GM12878 (cell line): ENCODE results near the gene ZNF768. TPM values are rescaled to one million over a fixed set of nuclear protein-coding genes. Genes with fewer than 3 reads are reported as not detected.

Experiments used
- LARP7 ChIP-seq: fragments of 450-650 bp; IDR thresholded peaks from 2 replicates; pipeline ENCODE4 v1.6.1; 2017; ENCODE audit warnings: mild to moderate bottlenecking
- POLR2A ChIP-seq: IDR thresholded peaks from 2 replicates; pipeline ENCODE4 v1.6.1; 2011; ENCODE audit warnings: low read depth, mild to moderate bottlenecking, low read length
- microRNA-seq: library from miRNA; unstranded; fragments of <30 nt; microRNA quantifications from one replicate; pipeline ENCODE4, GENCODE V29; 2018
- polyA plus RNA-seq, 11 experiments: library from polyadenylated mRNA; depleted of rRNA in 4 of 11; unstranded in 6 of 11; stranded (reverse) in 5 of 11; fragments of >200 nt; fragmentation: Nextera tagmentation in 4 of 11; fragmentation: Illumina TruSeq in 1 of 11; extraction: Ambion mirVana in 4 of 11; extraction: Trizol in 1 of 11; gene quantifications; 1 replicate in 1 of 11; 2 replicates in 10 of 11; pipeline versions ENCODE4 v1.2.1 to v1.2.3, GENCODE V29; 2011 to 2016; ENCODE audit warnings: inconsistent platforms in 2 of 11, missing spikeins in 2 of 11, low read depth in 1 of 11
- small RNA-seq: library from RNA; depleted of rRNA; stranded (forward); fragments of <200 nt; gene quantifications from one replicate; pipeline ENCODE3, GENCODE V24; 2014
- total RNA-seq, 4 experiments: library from RNA; depleted of rRNA in 3 of 4; stranded (reverse); fragments of >200 nt in 3 of 4; fragmentation: Illumina TruSeq in 1 of 4; extraction: Trizol in 1 of 4; gene quantifications; 2 replicates each; pipeline versions ENCODE4 v1.2.1 to v1.2.3, GENCODE V29; 2013 to 2021

The ZNF768 gene
- total and polyA plus RNA-seq, 10 of the 15 experiments (the other 5 are each of a cell fraction or from before 2014, with no cell fraction given), result 0.05 to 23.1 (median 9.1) TPM

GRCh38 chr16:30474074-30474452, 52.3 kb downstream of the ZNF768 start (continued):
- TF ChIP-seq LARP7 (peak; percentile 35), POLR2A (no peak)

Small RNAs within 50 kb of the gene (microRNA-seq; reads per million reads assigned to microRNA genes)
- gene MIR4518, result 131 reads per million, percentile 77 among the genes with 10 or more reads in this experiment

Small RNAs within 50 kb of the gene (small RNA-seq; reads per million reads assigned to genes)
- 32.2 reads per million, percentile 98 among the genes with 10 or more reads in this experiment for gene MIR4518
- not detected for gene RNU7-61P

Other genes with a start within 250 kb of the ZNF768 start
Only the 7 nearest of the 20 such genes appear.
- 33.5 and 40.8 TPM in 2 replicates for gene SEPHS2, start 80.7 kb downstream of the ZNF768 start, total RNA-seq (2014; rRNA removed)
- 36.3 and 38.9 TPM in 2 replicates for gene SEPHS2, start 80.7 kb downstream of the ZNF768 start, total RNA-seq (2014; rRNA removed; fragmentation: Illumina TruSeq; extraction: Trizol)
- gene SEPHS2, start 80.7 kb downstream of the ZNF768 start, total RNA-seq (2021), result 85.9 and 86.2 TPM in 2 replicates
- gene SEPHS2, start 80.7 kb downstream of the ZNF768 start, polyA plus RNA-seq (2011; rRNA removed), result 94.3 and 102 TPM in 2 replicates
- 69.9 and 80.6 TPM in 2 replicates for gene SEPHS2, start 80.7 kb downstream of the ZNF768 start, polyA plus RNA-seq (2014; fragmentation: Illumina TruSeq; extraction: Trizol)
- 10 to 100 TPM; 21.6 to 37.4 TPM for gene SEPHS2, start 80.7 kb downstream of the ZNF768 start, polyA plus RNA-seq (2014; fragmentation: Nextera tagmentation; extraction: Ambion mirVana)
- 76.4 and 76.5 TPM in 2 replicates for gene SEPHS2, start 80.7 kb downstream of the ZNF768 start, polyA plus RNA-seq (2014; rRNA removed)
- gene SEPHS2, start 80.7 kb downstream of the ZNF768 start, polyA plus RNA-seq (2016; fragmentation: Nextera tagmentation; extraction: Ambion mirVana), result 10 to 100 TPM; 75.9 to 99.8 TPM
- gene ITGAL, start 53.8 kb downstream of the ZNF768 start, total RNA-seq (2014; rRNA removed), result 62.8 and 91.0 TPM in 2 replicates
- 56.2 and 65.6 TPM in 2 replicates for gene ITGAL, start 53.8 kb downstream of the ZNF768 start, total RNA-seq (2014; rRNA removed; fragmentation: Illumina TruSeq; extraction: Trizol)
- gene ITGAL, start 53.8 kb downstream of the ZNF768 start, total RNA-seq (2021), result 170 TPM in 2 replicates
- gene ITGAL, start 53.8 kb downstream of the ZNF768 start, polyA plus RNA-seq (2011; rRNA removed), result 73.8 and 97.2 TPM in 2 replicates
- 140 and 185 TPM in 2 replicates for gene ITGAL, start 53.8 kb downstream of the ZNF768 start, polyA plus RNA-seq (2014; fragmentation: Illumina TruSeq; extraction: Trizol)
- 10 to 100 TPM; 10.7 to 12.1 TPM for gene ITGAL, start 53.8 kb downstream of the ZNF768 start, polyA plus RNA-seq (2014; fragmentation: Nextera tagmentation; extraction: Ambion mirVana)
- 96.5 and 104 TPM in 2 replicates for gene ITGAL, start 53.8 kb downstream of the ZNF768 start, polyA plus RNA-seq (2014; rRNA removed)
- gene ITGAL, start 53.8 kb downstream of the ZNF768 start, polyA plus RNA-seq (2016; fragmentation: Nextera tagmentation; extraction: Ambion mirVana), result 100 to 1,000 TPM; 109 to 111 TPM
- 13.0 and 14.3 TPM in 2 replicates for gene ZNF747, start 8.3 kb upstream of the ZNF768 start, total RNA-seq (2014; rRNA removed)
- 5.0 and 5.8 TPM in 2 replicates for gene ZNF747, start 8.3 kb upstream of the ZNF768 start, total RNA-seq (2014; rRNA removed; fragmentation: Illumina TruSeq; extraction: Trizol)
- gene ZNF747, start 8.3 kb upstream of the ZNF768 start, total RNA-seq (2021), result 10.7 and 12.0 TPM in 2 replicates
- gene ZNF747, start 8.3 kb upstream of the ZNF768 start, polyA plus RNA-seq (2011; rRNA removed), result 2.7 and 3.3 TPM in 2 replicates
- gene ZNF747, start 8.3 kb upstream of the ZNF768 start, polyA plus RNA-seq (2014; fragmentation: Illumina TruSeq; extraction: Trizol), result 5.1 and 5.7 TPM in 2 replicates
- 1 to 10 TPM; 1.0 to 1.2 TPM for gene ZNF747, start 8.3 kb upstream of the ZNF768 start, polyA plus RNA-seq (2014; fragmentation: Nextera tagmentation; extraction: Ambion mirVana)
- gene ZNF747, start 8.3 kb upstream of the ZNF768 start, polyA plus RNA-seq (2014; rRNA removed), result 11.5 and 12.1 TPM in 2 replicates
- 1 to 10 TPM; 8.6 to 8.8 TPM for gene ZNF747, start 8.3 kb upstream of the ZNF768 start, polyA plus RNA-seq (2016; fragmentation: Nextera tagmentation; extraction: Ambion mirVana)
- gene ZNF764, start 31.8 kb upstream of the ZNF768 start, total RNA-seq (2014; rRNA removed), result 9.0 and 9.2 TPM in 2 replicates
- gene ZNF764, start 31.8 kb upstream of the ZNF768 start, total RNA-seq (2014; rRNA removed; fragmentation: Illumina TruSeq; extraction: Trizol), result 3.4 and 3.5 TPM in 2 replicates
- 11.2 and 11.9 TPM in 2 replicates for gene ZNF764, start 31.8 kb upstream of the ZNF768 start, total RNA-seq (2021)
- 2.7 and 2.8 TPM in 2 replicates for gene ZNF764, start 31.8 kb upstream of the ZNF768 start, polyA plus RNA-seq (2011; rRNA removed)
- 2.8 and 3.2 TPM in 2 replicates for gene ZNF764, start 31.8 kb upstream of the ZNF768 start, polyA plus RNA-seq (2014; fragmentation: Illumina TruSeq; extraction: Trizol)
- 1 to 10 TPM in 1 of 2 experiments, under 1 TPM in 1; 0.61 to 1.6 TPM for gene ZNF764, start 31.8 kb upstream of the ZNF768 start, polyA plus RNA-seq (2014; fragmentation: Nextera tagmentation; extraction: Ambion mirVana)
- 9.5 and 10.8 TPM in 2 replicates for gene ZNF764, start 31.8 kb upstream of the ZNF768 start, polyA plus RNA-seq (2014; rRNA removed)
- gene ZNF764, start 31.8 kb upstream of the ZNF768 start, polyA plus RNA-seq (2016; fragmentation: Nextera tagmentation; extraction: Ambion mirVana), result 1 to 10 TPM; 4.2 to 4.8 TPM
- 12.5 and 13.6 TPM in 2 replicates for gene ZNF688, start 45.1 kb upstream of the ZNF768 start, total RNA-seq (2014; rRNA removed)
- 7.4 and 8.6 TPM in 2 replicates for gene ZNF688, start 45.1 kb upstream of the ZNF768 start, total RNA-seq (2014; rRNA removed; fragmentation: Illumina TruSeq; extraction: Trizol)
- gene ZNF688, start 45.1 kb upstream of the ZNF768 start, total RNA-seq (2021), result 9.2 and 12.6 TPM in 2 replicates
- gene ZNF688, start 45.1 kb upstream of the ZNF768 start, polyA plus RNA-seq (2011; rRNA removed), result 6.0 and 6.3 TPM in 2 replicates
- 2.7 and 8.5 TPM in 2 replicates for gene ZNF688, start 45.1 kb upstream of the ZNF768 start, polyA plus RNA-seq (2014; fragmentation: Illumina TruSeq; extraction: Trizol)
- gene ZNF688, start 45.1 kb upstream of the ZNF768 start, polyA plus RNA-seq (2014; fragmentation: Nextera tagmentation; extraction: Ambion mirVana), result under 1 TPM; 0.14 to 0.88 TPM
- gene ZNF688, start 45.1 kb upstream of the ZNF768 start, polyA plus RNA-seq (2014; rRNA removed), result 12.9 and 13.7 TPM in 2 replicates
- 10 to 100 TPM; 16.2 to 17.4 TPM for gene ZNF688, start 45.1 kb upstream of the ZNF768 start, polyA plus RNA-seq (2016; fragmentation: Nextera tagmentation; extraction: Ambion mirVana)
- 8.9 and 9.1 TPM in 2 replicates for gene ZNF785, start 59.1 kb upstream of the ZNF768 start, total RNA-seq (2014; rRNA removed)
- 6.4 and 7.0 TPM in 2 replicates for gene ZNF785, start 59.1 kb upstream of the ZNF768 start, total RNA-seq (2014; rRNA removed; fragmentation: Illumina TruSeq; extraction: Trizol)
- 11.1 and 11.5 TPM in 2 replicates for gene ZNF785, start 59.1 kb upstream of the ZNF768 start, total RNA-seq (2021)
- 10.8 and 11.6 TPM in 2 replicates for gene ZNF785, start 59.1 kb upstream of the ZNF768 start, polyA plus RNA-seq (2011; rRNA removed)
- gene ZNF785, start 59.1 kb upstream of the ZNF768 start, polyA plus RNA-seq (2014; fragmentation: Illumina TruSeq; extraction: Trizol), result 5.8 and 6.2 TPM in 2 replicates
- 1 to 10 TPM in 1 of 2 experiments, under 1 TPM in 1; 0.87 to 1.5 TPM for gene ZNF785, start 59.1 kb upstream of the ZNF768 start, polyA plus RNA-seq (2014; fragmentation: Nextera tagmentation; extraction: Ambion mirVana)
- 11.5 and 12.8 TPM in 2 replicates for gene ZNF785, start 59.1 kb upstream of the ZNF768 start, polyA plus RNA-seq (2014; rRNA removed)
- 1 to 10 TPM; 5.9 to 8.1 TPM for gene ZNF785, start 59.1 kb upstream of the ZNF768 start, polyA plus RNA-seq (2016; fragmentation: Nextera tagmentation; extraction: Ambion mirVana)
- gene ZNF689, start 83.8 kb upstream of the ZNF768 start, total RNA-seq (2014; rRNA removed), result 10.7 and 11.5 TPM in 2 replicates
- 6.8 and 7.0 TPM in 2 replicates for gene ZNF689, start 83.8 kb upstream of the ZNF768 start, total RNA-seq (2014; rRNA removed; fragmentation: Illumina TruSeq; extraction: Trizol)
- gene ZNF689, start 83.8 kb upstream of the ZNF768 start, total RNA-seq (2021), result 12.4 and 13.2 TPM in 2 replicates
- 6.4 and 7.6 TPM in 2 replicates for gene ZNF689, start 83.8 kb upstream of the ZNF768 start, polyA plus RNA-seq (2011; rRNA removed)
- gene ZNF689, start 83.8 kb upstream of the ZNF768 start, polyA plus RNA-seq (2014; fragmentation: Illumina TruSeq; extraction: Trizol), result 7.2 and 8.2 TPM in 2 replicates
- gene ZNF689, start 83.8 kb upstream of the ZNF768 start, polyA plus RNA-seq (2014; fragmentation: Nextera tagmentation; extraction: Ambion mirVana), result 1 to 10 TPM; 4.7 to 6.3 TPM
- 9.1 and 9.5 TPM in 2 replicates for gene ZNF689, start 83.8 kb upstream of the ZNF768 start, polyA plus RNA-seq (2014; rRNA removed)
- 1 to 10 TPM; 8.8 to 9.9 TPM for gene ZNF689, start 83.8 kb upstream of the ZNF768 start, polyA plus RNA-seq (2016; fragmentation: Nextera tagmentation; extraction: Ambion mirVana)